IMR-90 (cell line): Measurements from ENCODE around the gene SLC16A7. TPM values are rescaled to one million over a fixed set of nuclear protein-coding genes. Genes with fewer than 3 reads are reported as not detected.
A peak's percentile ranks its signal among the peaks of the same experiment; 100 is the strongest.

Experiments
- ATAC-seq: fragments of 200-7000 bp; cut with Tn5 transposase; 2 replicates; pipeline ENCODE4 v1.9.1; 2020; ENCODE audit warnings: low read depth, mild to moderate bottlenecking, moderate library complexity
- BruUV-seq: library from RNA; stranded (reverse); fragments of 400-500 nt; replicated peaks from 2 replicates; lab custom pipeline; 2021; lab: Mats Ljungman, UMichigan
- CTCF ChIA-PET: fragments of 300-600 bp; formaldehyde crosslinking; extraction: SDS; loops from one replicate; lab custom pipeline; 2021; ENCODE audit warnings: antibody characterized with exemption; lab: Yijun Ruan, JAX
- POLR2A ChIA-PET: fragments of 300-600 bp; sonication (Branson Sonifier 250); formaldehyde crosslinking; loops from one replicate; lab custom pipeline; 2022; ENCODE audit warnings: antibody characterized with exemption; ENCODE audit not compliant: unreplicated experiment; lab: Charles Lee
- DNase-seq: peaks from one replicate; pipeline ENCODE4 v3.0.0; 2013
- H2AFZ ChIP-seq: replicated peaks from 2 replicates; pipeline ENCODE3; 2013; ENCODE audit warnings: low read length, mild to moderate bottlenecking; ENCODE audit not compliant: poor library complexity
- H2AK5ac ChIP-seq: 2 replicates; pipeline ENCODE4 v1.6.1; 2013; ENCODE audit warnings: low read depth, low read length, inconsistent platforms
- H2AK9ac ChIP-seq: replicated peaks from 2 replicates; pipeline ENCODE3; 2013; ENCODE audit warnings: mild to moderate bottlenecking, low read depth, low read length, moderate library complexity; ENCODE audit not compliant: poor library complexity
- H2BK120ac ChIP-seq: 2 replicates; pipeline ENCODE4 v1.6.1; 2013; ENCODE audit warnings: low read depth, low read length, inconsistent platforms
- H2BK15ac ChIP-seq: 3 replicates; pipeline ENCODE4 v1.6.1; 2013; ENCODE audit warnings: low read depth, low read length, inconsistent platforms
- H2BK20ac ChIP-seq: 2 replicates; pipeline ENCODE4 v1.6.1; 2013; ENCODE audit warnings: low read depth, mild to moderate bottlenecking, inconsistent platforms, low read length, moderate library complexity
- H2BK5ac ChIP-seq: 2 replicates; pipeline ENCODE4 v1.6.1; 2013; ENCODE audit warnings: mild to moderate bottlenecking, low read depth, low read length, inconsistent platforms; ENCODE audit not compliant: poor library complexity, severe bottlenecking
- H3K14ac ChIP-seq: replicated peaks from 2 replicates; pipeline ENCODE4 v1.6.1; 2013; ENCODE audit warnings: low read depth, low read length, inconsistent platforms
- H3K18ac ChIP-seq: 2 replicates; pipeline ENCODE4 v1.6.1; 2013; ENCODE audit warnings: low read depth, low read length, control low read depth
- H3K23ac ChIP-seq: 2 replicates; pipeline ENCODE4 v1.6.1; 2013; ENCODE audit warnings: low read depth, low read length, inconsistent platforms
- H3K27ac ChIP-seq: 2 replicates; pipeline ENCODE4 v1.5.1; 2013; ENCODE audit warnings: mild to moderate bottlenecking, control low read depth, low read length; ENCODE audit not compliant: insufficient read depth
- H3K27me3 ChIP-seq: 2 replicates; pipeline ENCODE4 v1.6.1; 2013; ENCODE audit warnings: low read length; ENCODE audit not compliant: control insufficient read depth, insufficient read depth
- H3K36me3 ChIP-seq: 2 replicates; pipeline ENCODE4 v1.6.1; 2013; ENCODE audit warnings: low read length, mixed read lengths; ENCODE audit not compliant: control insufficient read depth, insufficient read depth
- H3K4ac ChIP-seq: 2 replicates; pipeline ENCODE4 v1.6.1; 2013; ENCODE audit warnings: low read depth, low read length, inconsistent platforms
- H3K4me1 ChIP-seq: 2 replicates; pipeline ENCODE4 v1.6.1; 2013; ENCODE audit warnings: low read length, mixed read lengths; ENCODE audit not compliant: control insufficient read depth, insufficient read depth
- H3K4me2 ChIP-seq: 2 replicates; pipeline ENCODE4 v1.6.1; 2013; ENCODE audit warnings: low read depth, mild to moderate bottlenecking, control low read depth, low read length, moderate library complexity
- H3K4me3 ChIP-seq: 2 replicates; pipeline ENCODE4 v1.5.1; 2013; ENCODE audit warnings: low read depth, mild to moderate bottlenecking, control low read depth, low read length, moderate library complexity; ENCODE audit not compliant: insufficient read depth
- H3K56ac ChIP-seq: 2 replicates; pipeline ENCODE4 v1.6.1; 2013; ENCODE audit warnings: low read length, inconsistent platforms; ENCODE audit not compliant: insufficient read depth; ENCODE audit errors: extremely low read depth
- H3K79me1 ChIP-seq, 2 experiments: 2 replicates each; pipeline ENCODE4 v1.6.1; 2013; ENCODE audit warnings: low read length in 2 of 2, inconsistent platforms in 1 of 2, low read depth in 1 of 2
- H3K9ac ChIP-seq: 2 replicates; pipeline ENCODE4 v1.6.1; 2013; ENCODE audit warnings: low read depth, low read length, control low read depth
- H3K9me1 ChIP-seq: 2 replicates; pipeline ENCODE4 v1.6.1; 2013; ENCODE audit warnings: low read length, inconsistent platforms; ENCODE audit not compliant: insufficient read depth
- H3K9me3 ChIP-seq: 2 replicates; pipeline ENCODE4 v1.6.1; 2013; ENCODE audit warnings: low read length; ENCODE audit not compliant: control insufficient read depth, insufficient read depth
- H4K20me1 ChIP-seq: 2 replicates; pipeline ENCODE4 v1.6.1; 2013; ENCODE audit warnings: low read length, inconsistent platforms; ENCODE audit not compliant: insufficient read depth
- H4K5ac ChIP-seq: 2 replicates; pipeline ENCODE4 v1.6.1; 2013; ENCODE audit warnings: mild to moderate bottlenecking, low read depth, low read length, control low read depth
- H4K8ac ChIP-seq, 2 experiments: 2 replicates each; pipeline ENCODE4 v1.6.1; 2013; ENCODE audit warnings: low read depth in 2 of 2, low read length in 2 of 2, control low read depth in 1 of 2, inconsistent platforms in 1 of 2
- H4K91ac ChIP-seq: 2 replicates; pipeline ENCODE4 v1.6.1; 2013; ENCODE audit warnings: low read depth, low read length, inconsistent platforms; ENCODE audit not compliant: insufficient read depth
- CEBPB ChIP-seq: IDR thresholded peaks from 2 replicates; pipeline ENCODE4 v1.6.1; 2012; ENCODE audit warnings: low read depth, low read length, improper control_type of control experiment
- CTCF ChIP-seq: conservative IDR thresholded peaks from 2 replicates; pipeline ENCODE4 v1.5.1; 2012; ENCODE audit warnings: mild to moderate bottlenecking, low read depth, low read length, improper control_type of control experiment
- NFE2L2 ChIP-seq: fragments of 150-350 bp; IDR thresholded peaks from 2 replicates; pipeline ENCODE4 v1.6.1; 2016; ENCODE audit warnings: low read depth, mild to moderate bottlenecking, low read length
- RAD21 ChIP-seq: IDR thresholded peaks from 2 replicates; pipeline ENCODE4 v1.6.1; 2012; ENCODE audit warnings: low read length, improper control_type of control experiment
- RFX5 ChIP-seq: IDR thresholded peaks from 2 replicates; pipeline ENCODE4 v1.8.0; 2012; ENCODE audit warnings: low read depth, mild to moderate bottlenecking, low read length, moderate library complexity
- WGBS, 2 experiments: methylation state at CpG; one replicate each; pipeline versions ENCODE4 v1.1.5 to v1.1.7; 2013; ENCODE audit warnings: missing lambda C conversion rate in 2 of 2; ENCODE audit not compliant: insufficient read length in 1 of 2; ENCODE audit errors: extremely low coverage in 2 of 2; 5-methylcytosine and 5-hydroxymethylcytosine counted together
- dilution Hi-C: fragments of 300-500 bp; cut with HindIII; formaldehyde crosslinking; loops from one replicate; pipeline ENCODE4 v1.14.3; 2018; ENCODE audit warnings: low sequenced_read_pairs; ENCODE audit not compliant: unreplicated experiment
- in situ Hi-C: fragments of 300-500 bp; cut with MboI; formaldehyde crosslinking; loops from 3 replicates; pipeline ENCODE4 v1.14.3; 2019; ENCODE audit warnings: low sequenced_read_pairs, inconsistent platforms, mixed read lengths
- intact Hi-C: fragments of 100-400 bp; cut with micrococcal nuclease; formaldehyde crosslinking; loops from 2 replicates; pipeline ENCODE4 v1.10.0; 2022
- polyA plus RNA-seq, 3 experiments: library from polyadenylated mRNA; depleted of rRNA; stranded (reverse); fragments of >200 nt; gene quantifications; 2 replicates each; pipeline ENCODE4 v1.2.3, GENCODE V29; 2012; ENCODE audit warnings: low replicate concordance in 1 of 3
- total RNA-seq: library from RNA; depleted of rRNA; stranded (reverse); fragments of >200 nt; gene quantifications from 2 replicates; pipeline ENCODE4 v1.2.3, GENCODE V29; 2012

Gene SLC16A7
- total and polyA plus RNA-seq, 2 of the 4 experiments (the other 2 are of a cell fraction): 2.6 to 21.5 TPM

DNA sequence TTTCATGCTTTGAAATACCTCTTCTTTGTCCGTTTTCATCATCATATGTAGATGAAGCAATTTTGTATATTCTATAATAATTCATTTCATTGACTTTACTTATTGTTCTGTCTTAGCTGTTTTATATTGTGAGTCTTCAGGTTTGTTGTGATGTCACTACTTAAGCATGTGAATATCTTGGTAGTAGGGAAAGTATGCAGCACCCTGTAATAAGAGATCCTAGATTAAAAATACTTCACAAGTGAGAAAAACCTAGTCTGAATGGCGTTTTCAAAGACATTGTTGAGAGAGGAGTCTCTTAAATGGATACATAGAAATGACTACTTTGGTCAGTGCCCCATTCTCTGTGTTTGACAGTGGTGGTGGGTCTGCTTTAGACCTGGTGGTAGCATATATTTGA is 61.4 kb downstream of the SLC16A7 start:
- whole genome bisulfite sequencing, 2 experiments: no CpG with 5 or more reads among the region's 2 CpGs
- Histone ChIP-seq H3K4me3 (no peak overlapping the region), H2AK9ac (no peak overlapping the region), H2AK5ac (no peak overlapping the region), H3K56ac (no peak overlapping the region), H4K5ac (no peak overlapping the region), H3K4me2 (no peak overlapping the region), H2BK120ac (no peak overlapping the region), H3K18ac (no peak overlapping the region), H3K23ac (no peak overlapping the region), H3K9me1 (no peaks in the 10 kb centered on the region), H3K27ac (no peak overlapping the region), H3K9ac (no peak overlapping the region), H2AFZ (no peak overlapping the region), H3K4me1 (peaks cover 2% of the 10 kb centered on the region; the same call in 1 of the 2 replicates), H3K14ac (no peak overlapping the region), H3K27me3 (no peaks in the 10 kb centered on the region), H3K79me1 (no peaks in the 10 kb centered on the region; a peak in 1 of 4 replicates), H2BK5ac (no peak overlapping the region), H2BK15ac (no peak overlapping the region), H3K9me3 (no peaks in the 10 kb centered on the region), H4K91ac (no peak overlapping the region), H3K36me3 (no peaks in the 10 kb centered on the region; the same call in 1 of the 2 replicates), H4K20me1 (no peaks in the 10 kb centered on the region), H2BK20ac (no peak overlapping the region), H3K4ac (no peak overlapping the region), H4K8ac (no peak overlapping the region)
- dilution Hi-C loops: no loop called here
- DNase-seq (peak; percentile 53), ATAC-seq (peak; percentile 54)
- ChIA-PET POLR2A (no interaction called here), CTCF (no interaction called here)
- no TSS peak for BruUV-seq
- intact Hi-C loops: no loop called here
- in situ Hi-C loops: no loop called here
- TF ChIP-seq NFE2L2: no peak
- TF ChIP-seq RFX5: no peak
- TF ChIP-seq CEBPB: no peak
- no peak for TF ChIP-seq RAD21
- TF ChIP-seq CTCF: no peak
